ENCODE data around the gene KLHL36. TPM values are rescaled to one million over a fixed set of nuclear protein-coding genes. Genes with fewer than 3 reads are reported as not detected.
"Not testable (repeated sequence)": the region's sequence is repeated elsewhere in the genome, so short reads cannot be mapped to it uniquely, and the experiment has no call there.

Gene KLHL36
- total RNA-seq, 1 experiment from 2014 or later = 93.6 TPM

GRCh38 chr16:84631886-84632285 is 16.4 kb upstream of the KLHL36 start:
- no peaks in the 10 kb centered on the region for H3K9me3 Mint-ChIP-seq (ENCODE audit: low read depth, unreplicated experiment)
- no peaks in the 10 kb centered on the region for H3K36me3 Mint-ChIP-seq (ENCODE audit: insufficient read depth, unreplicated experiment)
- BruUV-seq (replicated peaks) = no TSS peak

DNA sequence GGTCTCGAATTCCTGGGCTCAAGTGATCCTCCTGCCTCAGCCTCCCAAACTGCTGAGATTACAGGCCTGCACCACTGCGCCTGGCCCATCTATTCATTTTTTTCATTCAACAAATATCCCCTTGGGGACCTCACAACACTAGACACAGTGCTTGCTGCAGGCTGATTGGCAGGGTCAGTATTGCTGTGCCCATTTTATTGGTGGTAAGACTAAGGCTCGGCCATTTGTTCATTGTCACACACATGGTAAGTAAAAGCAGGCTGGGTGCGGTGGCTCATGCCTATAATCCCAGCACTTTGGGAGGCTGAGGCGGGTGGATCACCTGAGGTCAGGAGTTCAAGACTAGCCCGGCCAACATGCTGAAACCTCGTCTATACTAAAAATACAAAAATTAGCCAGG is 15.4 kb upstream of the KLHL36 start:
- H3K27ac Mint-ChIP-seq (ENCODE audit: unreplicated experiment); H3K4me3 Mint-ChIP-seq (ENCODE audit: low read depth, unreplicated experiment); H3K27me3 Mint-ChIP-seq (ENCODE audit: unreplicated experiment); H3K9me3 Mint-ChIP-seq (ENCODE audit: low read depth, unreplicated experiment); H3K36me3 Mint-ChIP-seq (ENCODE audit: insufficient read depth, unreplicated experiment); intact Hi-C loops (cut with micrococcal nuclease; ENCODE audit: unreplicated experiment); H3K4me1 Mint-ChIP-seq (ENCODE audit: low read depth, unreplicated experiment); CTCF ChIA-PET; BruUV-seq (replicated peaks); DNase-seq: not testable (repeated sequence)

More at GRCh38 chr16:84631886-84632285, 16.4 kb upstream of the KLHL36 start:
- intact Hi-C loops (cut with micrococcal nuclease; ENCODE audit: unreplicated experiment) = no loop called here
- Mint-ChIP-seq H3K4me1 (ENCODE audit: low read depth, unreplicated experiment) (no peaks in the 10 kb centered on the region), H3K4me3 (ENCODE audit: low read depth, unreplicated experiment) (no peak overlapping the region), H3K27ac (ENCODE audit: unreplicated experiment) (no peak overlapping the region), H3K27me3 (ENCODE audit: unreplicated experiment) (no peaks in the 10 kb centered on the region)
- CTCF ChIA-PET = interaction anchor here (0.5 kb wide), 1 partner anchor 378 kb away, joined by 3 read pairs; no protein-coding TSS in a partner anchor
- no peak for DNase-seq
- TF ChIP-seq CTCF (IDR thresholded peaks at IDR 0.05; ENCODE audit: unreplicated experiment) = no peak

GRCh38 chr16:84633622-84634021 is 14.7 kb upstream of the KLHL36 start:
- Mint-ChIP-seq H3K4me1 (ENCODE audit: low read depth, unreplicated experiment) (no peaks in the 10 kb centered on the region), H3K4me3 (ENCODE audit: low read depth, unreplicated experiment) (no peak overlapping the region), H3K27ac (ENCODE audit: unreplicated experiment) (no peak overlapping the region), H3K36me3 (ENCODE audit: insufficient read depth, unreplicated experiment) (no peaks in the 10 kb centered on the region), H3K27me3 (ENCODE audit: unreplicated experiment) (no peaks in the 10 kb centered on the region), H3K9me3 (ENCODE audit: low read depth, unreplicated experiment) (no peaks in the 10 kb centered on the region)
- intact Hi-C loops (cut with micrococcal nuclease; ENCODE audit: unreplicated experiment) = no loop called here
- no peak for DNase-seq
- CTCF ChIA-PET = no interaction called here
- no peak for TF ChIP-seq CTCF (IDR thresholded peaks at IDR 0.05; ENCODE audit: unreplicated experiment)
- no TSS peak for BruUV-seq (replicated peaks)

- H3K27me3 Mint-ChIP-seq (ENCODE audit: unreplicated experiment) = no peaks in the 10 kb centered on the region
- BruUV-seq (replicated peaks) = no TSS peak
- no peaks in the 10 kb centered on the region for H3K4me1 Mint-ChIP-seq (ENCODE audit: low read depth, unreplicated experiment)
- CTCF ChIA-PET = no interaction called here
- TF ChIP-seq CTCF (IDR thresholded peaks at IDR 0.05; ENCODE audit: unreplicated experiment) = no peak
- H3K36me3 Mint-ChIP-seq (ENCODE audit: insufficient read depth, unreplicated experiment) = no peaks in the 10 kb centered on the region
- H3K4me3 Mint-ChIP-seq (ENCODE audit: low read depth, unreplicated experiment) = no peak overlapping the region
- no peak for DNase-seq
- intact Hi-C loops (cut with micrococcal nuclease; ENCODE audit: unreplicated experiment) = no loop called here
- H3K9me3 Mint-ChIP-seq (ENCODE audit: low read depth, unreplicated experiment) = no peaks in the 10 kb centered on the region
- no peak overlapping the region for H3K27ac Mint-ChIP-seq (ENCODE audit: unreplicated experiment)
Observed at GRCh38 chr16:84635702-84636101, 12.6 kb upstream of the KLHL36 start.

DNA sequence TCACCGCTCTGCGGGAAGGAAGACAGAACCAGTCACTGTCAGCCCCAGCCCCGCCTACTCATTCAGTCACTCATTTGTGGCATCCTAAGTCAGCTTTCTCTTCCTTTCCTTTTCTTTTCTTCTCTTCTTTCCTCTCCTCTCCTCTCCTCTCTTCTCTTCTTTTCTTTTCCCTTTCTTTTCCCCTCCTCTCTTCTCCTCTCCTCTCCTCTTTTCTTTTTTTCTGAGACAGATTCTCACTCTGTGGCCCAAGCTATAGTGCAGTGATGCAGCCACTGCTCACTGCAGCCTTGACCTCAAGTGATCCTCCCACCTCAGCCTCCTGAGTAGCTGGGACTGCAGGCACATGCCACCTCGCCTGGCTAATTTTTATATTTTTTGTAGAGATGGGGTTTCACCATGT is 10.6 kb upstream of the KLHL36 start:
- CTCF ChIA-PET = no interaction called here
- Mint-ChIP-seq H3K27ac (ENCODE audit: unreplicated experiment) (no peak overlapping the region), H3K4me3 (ENCODE audit: low read depth, unreplicated experiment) (no peak overlapping the region), H3K4me1 (ENCODE audit: low read depth, unreplicated experiment) (no peaks in the 10 kb centered on the region), H3K36me3 (ENCODE audit: insufficient read depth, unreplicated experiment) (no peaks in the 10 kb centered on the region), H3K9me3 (ENCODE audit: low read depth, unreplicated experiment) (no peaks in the 10 kb centered on the region), H3K27me3 (ENCODE audit: unreplicated experiment) (peaks cover 6% of the 10 kb centered on the region)
- no peak for DNase-seq
- no peak for TF ChIP-seq CTCF (IDR thresholded peaks at IDR 0.05; ENCODE audit: unreplicated experiment)
- BruUV-seq (replicated peaks) = no TSS peak
- intact Hi-C loops (cut with micrococcal nuclease; ENCODE audit: unreplicated experiment) = no loop called here

Measured in Calu3 (cell line).